Endodermal cell (in vitro differentiated cells): ENCODE data around the gene TPK1. TPM values are rescaled to one million over a fixed set of nuclear protein-coding genes. Genes with fewer than 3 reads are reported as not detected.

Experiments
- DNase-seq: peaks from one replicate; pipeline ENCODE4 v3.0.0-alpha.2; 2017
- H3K27ac ChIP-seq: 2 replicates; pipeline ENCODE4 v1.5.1; 2013; ENCODE audit warnings: mild to moderate bottlenecking, low read depth, low read length, moderate library complexity
- H3K27me3 ChIP-seq: 2 replicates; pipeline ENCODE4 v1.6.1; 2013; ENCODE audit warnings: mild to moderate bottlenecking, low read length, moderate library complexity; ENCODE audit not compliant: insufficient read depth, control insufficient read depth, poor library complexity, severe bottlenecking
- H3K36me3 ChIP-seq: 2 replicates; pipeline ENCODE4 v1.7.0; 2013; ENCODE audit warnings: mild to moderate bottlenecking, low read length, moderate library complexity; ENCODE audit not compliant: control insufficient read depth, insufficient read depth
- H3K4me1 ChIP-seq: one replicate; pipeline ENCODE4 v1.7.0; 2013; ENCODE audit warnings: low read length; ENCODE audit not compliant: control insufficient read depth, insufficient read depth
- H3K4me3 ChIP-seq: 2 replicates; pipeline ENCODE4 v1.5.1; 2013; ENCODE audit warnings: mild to moderate bottlenecking, low read length, moderate library complexity
- H3K9ac ChIP-seq: 2 replicates; pipeline ENCODE4 v1.6.1; 2013; ENCODE audit warnings: mild to moderate bottlenecking, low read length, moderate library complexity; ENCODE audit not compliant: poor library complexity, severe bottlenecking; ENCODE audit errors: extremely low read depth
- H3K9me3 ChIP-seq: 2 replicates; pipeline ENCODE4 v1.6.1; 2013; ENCODE audit warnings: mild to moderate bottlenecking, low read length, moderate library complexity; ENCODE audit not compliant: control insufficient read depth
- H3K27ac Mint-ChIP-seq: 2 replicates; pipeline ENCODE4 v1.8.0; 2020; ENCODE audit warnings: mixed read lengths
- H3K27me3 Mint-ChIP-seq: 2 replicates; pipeline ENCODE4 v1.8.0; 2021; ENCODE audit warnings: mild to moderate bottlenecking, mixed read lengths; ENCODE audit not compliant: insufficient read depth
- H3K36me3 Mint-ChIP-seq: 2 replicates; pipeline ENCODE4 v1.8.0; 2020; ENCODE audit warnings: low read depth, mixed read lengths
- H3K4me1 Mint-ChIP-seq: 2 replicates; pipeline ENCODE4 v1.8.0; 2020; ENCODE audit warnings: mixed read lengths
- H3K4me3 Mint-ChIP-seq: 2 replicates; pipeline ENCODE4 v1.8.0; 2020; ENCODE audit warnings: mild to moderate bottlenecking, moderate library complexity, mixed read lengths
- H3K9me3 Mint-ChIP-seq: 2 replicates; pipeline ENCODE4 v1.8.0; 2020; ENCODE audit warnings: mild to moderate bottlenecking, mixed read lengths
- CTCF ChIP-seq: fragments of 200-600 bp; sonication (generic); conservative IDR thresholded peaks from 2 replicates; pipeline ENCODE4 v1.5.0; 2021; ENCODE audit warnings: antibody characterized with exemption, mild to moderate bottlenecking
- WGBS, 2 experiments: methylation state at CpG; one replicate each; pipeline versions ENCODE4 v1.1.5 to v1.1.7; 2013; ENCODE audit warnings: missing lambda C conversion rate in 2 of 2, mixed read lengths in 1 of 2; ENCODE audit not compliant: insufficient coverage in 1 of 2, insufficient read length in 1 of 2; 5-methylcytosine and 5-hydroxymethylcytosine counted together
- total RNA-seq, 2 donors: library from RNA; stranded (reverse); fragmentation: NEBNext Ultra II Directional in 1 of 2; extraction: Animal tissue kit (Norgen Biotek cat#: 25700) in 1 of 2; gene quantifications; 2 replicates in 1 of 2; 3 replicates in 1 of 2; pipeline ENCODE4 v1.2.1, GENCODE V29; 2021

TPK1 gene
- total RNA-seq, 2 donors from 2014 or later: 9.7 TPM

GRCh38 chr7:144653449-144653848, 182.4 kb downstream of the TPK1 start:
- H3K4me3 ChIP-seq: no peak overlapping the region
- H3K4me1 ChIP-seq: no peaks in the 10 kb centered on the region
- H3K27me3 Mint-ChIP-seq: no peaks in the 10 kb centered on the region
- H3K27me3 ChIP-seq: no peaks in the 10 kb centered on the region
- DNase-seq: no peak
- peaks cover 7% of the 10 kb centered on the region for H3K36me3 ChIP-seq
- H3K9me3 Mint-ChIP-seq: peaks cover 26% of the 10 kb centered on the region
- H3K36me3 Mint-ChIP-seq: peaks cover 9% of the 10 kb centered on the region
- H3K27ac ChIP-seq: no peak overlapping the region
- peaks cover 31% of the 10 kb centered on the region for H3K9me3 ChIP-seq
- no peak overlapping the region for H3K27ac Mint-ChIP-seq
- WGBS, 2 experiments: 80 to 95% methylated on average over 1 to 5 of the region's 5 CpGs
- no peak for TF ChIP-seq CTCF
- H3K4me1 Mint-ChIP-seq: no peaks in the 10 kb centered on the region
- H3K9ac ChIP-seq: no peak overlapping the region
- H3K4me3 Mint-ChIP-seq: no peak overlapping the region

- 97% methylated on average over 7 to 24 of the region's 24 CpGs for WGBS, 2 experiments
- H3K4me3 ChIP-seq: no peak overlapping the region
- no peak for DNase-seq
- peaks cover 17% of the 10 kb centered on the region for H3K36me3 ChIP-seq
- no peak overlapping the region for H3K27ac ChIP-seq
- no peak overlapping the region for H3K9ac ChIP-seq
- no peak overlapping the region for H3K4me3 Mint-ChIP-seq
- no peaks in the 10 kb centered on the region for H3K4me1 ChIP-seq
- H3K27me3 ChIP-seq: no peaks in the 10 kb centered on the region
- peaks cover 32% of the 10 kb centered on the region for H3K9me3 Mint-ChIP-seq
- H3K27ac Mint-ChIP-seq: no peak overlapping the region
- no peaks in the 10 kb centered on the region for H3K27me3 Mint-ChIP-seq
- no peaks in the 10 kb centered on the region for H3K4me1 Mint-ChIP-seq
- peaks cover 34% of the 10 kb centered on the region for H3K9me3 ChIP-seq
- peaks cover 20% of the 10 kb centered on the region for H3K36me3 Mint-ChIP-seq
- TF ChIP-seq CTCF: no peak
These were observed 185.4 kb downstream of the TPK1 start for GRCh38 chr7:144650439-144650838.

- Histone ChIP-seq H3K36me3 (peaks cover 17% of the 10 kb centered on the region), H3K9ac (no peak overlapping the region), H3K4me3 (no peak overlapping the region), H3K4me1 (no peaks in the 10 kb centered on the region), H3K9me3 (peaks cover 34% of the 10 kb centered on the region), H3K27ac (no peak overlapping the region), H3K27me3 (no peaks in the 10 kb centered on the region)
- Mint-ChIP-seq H3K4me1 (no peaks in the 10 kb centered on the region), H3K9me3 (peaks cover 32% of the 10 kb centered on the region), H3K27ac (no peak overlapping the region), H3K27me3 (no peaks in the 10 kb centered on the region), H3K4me3 (no peak overlapping the region), H3K36me3 (peaks cover 20% of the 10 kb centered on the region)
- no peak for DNase-seq
- WGBS, 2 experiments: 91% methylated on average over 1 of the region's 2 CpGs; no CpG with 5 or more reads in 1 of the 2 experiments
- TF ChIP-seq CTCF: no peak
These were observed 186.7 kb downstream of the TPK1 start for GRCh38 chr7:144649120-144649519.
